Esophagus muscularis mucosa (tissue), 4 donors: Measurements from ENCODE around the gene BCAS3.

Source experiments
- EP300 ChIP-seq: sonication (generic); formaldehyde crosslinking; IDR thresholded peaks from one replicate; pipeline ENCODE4 v1.6.1; 2017; ENCODE audit warnings: antibody characterized with exemption
- POLR2A ChIP-seq: fragments of 450-650 bp; IDR thresholded peaks from one replicate; pipeline ENCODE4 v1.6.1; 2017; ENCODE audit warnings: antibody characterized with exemption, moderate library complexity, mild to moderate bottlenecking, low read depth
- POLR2AphosphoS5 ChIP-seq, 2 donors: sonication (generic); formaldehyde crosslinking; IDR thresholded peaks; one replicate each; pipeline ENCODE4 v1.6.1; 2017; ENCODE audit warnings: antibody characterized with exemption in 2 of 2
- TF ChIP-seq, protein P1 (sequence below), 3 experiments: fragments of 200-600 bp in 2 of 3; fragments of 450-650 bp in 1 of 3; sonication (generic) in 2 of 3; IDR thresholded peaks; one replicate each; pipeline ENCODE4 v1.5.1; 2017 to 2019; ENCODE audit warnings: antibody characterized with exemption in 3 of 3, mild to moderate bottlenecking in 2 of 3, moderate library complexity in 1 of 3

DNA sequence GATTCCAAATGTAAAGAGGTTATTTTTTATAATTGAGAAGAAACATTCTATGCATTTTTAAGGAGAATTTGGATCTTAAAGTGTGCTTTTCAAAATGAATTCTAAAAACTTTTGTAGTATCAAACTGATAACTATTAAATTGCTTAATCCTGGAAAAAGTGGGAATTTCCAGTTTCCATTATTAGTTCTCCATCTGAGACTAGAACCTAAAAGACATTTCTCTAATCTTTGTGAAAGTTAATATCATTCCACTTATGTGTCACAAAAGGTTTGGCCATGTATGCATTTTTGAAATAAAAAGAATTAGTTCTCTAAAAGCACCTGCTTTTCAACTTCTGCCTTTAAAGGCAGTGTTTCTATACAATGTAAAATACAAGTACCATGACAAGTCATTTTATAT lies 155.0 kb downstream of the BCAS3 start:
- TF ChIP-seq, protein P1, sequence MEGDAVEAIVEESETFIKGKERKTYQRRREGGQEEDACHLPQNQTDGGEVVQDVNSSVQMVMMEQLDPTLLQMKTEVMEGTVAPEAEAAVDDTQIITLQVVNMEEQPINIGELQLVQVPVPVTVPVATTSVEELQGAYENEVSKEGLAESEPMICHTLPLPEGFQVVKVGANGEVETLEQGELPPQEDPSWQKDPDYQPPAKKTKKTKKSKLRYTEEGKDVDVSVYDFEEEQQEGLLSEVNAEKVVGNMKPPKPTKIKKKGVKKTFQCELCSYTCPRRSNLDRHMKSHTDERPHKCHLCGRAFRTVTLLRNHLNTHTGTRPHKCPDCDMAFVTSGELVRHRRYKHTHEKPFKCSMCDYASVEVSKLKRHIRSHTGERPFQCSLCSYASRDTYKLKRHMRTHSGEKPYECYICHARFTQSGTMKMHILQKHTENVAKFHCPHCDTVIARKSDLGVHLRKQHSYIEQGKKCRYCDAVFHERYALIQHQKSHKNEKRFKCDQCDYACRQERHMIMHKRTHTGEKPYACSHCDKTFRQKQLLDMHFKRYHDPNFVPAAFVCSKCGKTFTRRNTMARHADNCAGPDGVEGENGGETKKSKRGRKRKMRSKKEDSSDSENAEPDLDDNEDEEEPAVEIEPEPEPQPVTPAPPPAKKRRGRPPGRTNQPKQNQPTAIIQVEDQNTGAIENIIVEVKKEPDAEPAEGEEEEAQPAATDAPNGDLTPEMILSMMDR (IDR thresholded peaks at IDR 0.05), result no peak
- TF ChIP-seq POLR2A (no peak), POLR2AphosphoS5 (IDR thresholded peaks at IDR 0.05) (no peak), EP300 (no peak)
